ENCODE data around the gene PPP1R13L. TPM values are rescaled to one million over a fixed set of nuclear protein-coding genes. Genes with fewer than 3 reads are reported as not detected.

The PPP1R13L gene
- total and polyA plus RNA-seq, 4 donors: 0.51 to 7.7 (median 4.9) TPM

GRCh38 chr19:45424191-45425058, 19.6 kb upstream of the PPP1R13L start:
- Histone ChIP-seq H3K4me1 (ENCODE audit: control insufficient read depth in 4 of 4, insufficient read depth in 4 of 4, low read length in 3 of 4) (peaks cover 5 to 20% (median 11%) of the 10 kb centered on the region in 4 donors), H3K9me3 (ENCODE audit: control insufficient read depth in 4 of 4, low read length in 3 of 4) (no peaks in the 10 kb centered on the region), H3K27ac (ENCODE audit: low read depth in 1 of 2, low read length in 2 of 2) (peak overlapping the region; percentile 89 to 93), H3K9ac (ENCODE audit: low read depth in 1 of 2, low read length in 2 of 2) (peak overlapping the region; percentile 20 to 64), H3K27me3 (ENCODE audit: control insufficient read depth in 4 of 4, insufficient read depth in 4 of 4, low read length in 3 of 4) (no peaks in the 10 kb centered on the region), H3K4me3 (ENCODE audit: low read depth in 1 of 3, low read length in 3 of 3) (peak overlapping the region; percentile 53 to 70 (median 64)), H3K36me3 (ENCODE audit: control insufficient read depth in 4 of 4, insufficient read depth in 3 of 4, low read depth in 1 of 4, low read length in 3 of 4) (peaks cover 0 to 8% (median 2%) of the 10 kb centered on the region in 4 donors)
- no peak for DNase-seq (ENCODE audit: low spot score)
- TF ChIP-seq NR2F2 (IDR thresholded peaks at IDR 0.05): peak; percentile 32
- peak; percentile 55 to 64 for TF ChIP-seq JUND (IDR thresholded peaks at IDR 0.05)
- TF ChIP-seq SP1 (IDR thresholded peaks at IDR 0.05): no peak
- no peak for TF ChIP-seq GABPA (IDR thresholded peaks at IDR 0.05 in 1 of 2, conservative IDR thresholded peaks at IDR 0.05 in 1 of 2)
- TF ChIP-seq, protein P1, sequence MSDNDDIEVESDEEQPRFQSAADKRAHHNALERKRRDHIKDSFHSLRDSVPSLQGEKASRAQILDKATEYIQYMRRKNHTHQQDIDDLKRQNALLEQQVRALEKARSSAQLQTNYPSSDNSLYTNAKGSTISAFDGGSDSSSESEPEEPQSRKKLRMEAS (IDR thresholded peaks at IDR 0.05): no peak
- no peak for TF ChIP-seq CTCF (IDR thresholded peaks at IDR 0.05; ENCODE audit: low read depth, low read length, missing input control)
- TF ChIP-seq FOXA2 (IDR thresholded peaks at IDR 0.05): no peak
- WGBS: 17% methylated on average over 24 of the region's 24 CpGs

- H3K27me3 ChIP-seq (ENCODE audit: control insufficient read depth in 4 of 4, insufficient read depth in 4 of 4, low read length in 3 of 4): no peaks in the 10 kb centered on the region
- peak within 1 kb of the TSS; percentile 53 to 70 (median 64) for H3K4me3 ChIP-seq (ENCODE audit: low read depth in 1 of 3, low read length in 3 of 3)
- peak within 1 kb of the TSS; percentile 64 to 74 for H3K9ac ChIP-seq (ENCODE audit: low read depth in 1 of 2, low read length in 2 of 2)
- H3K4me1 ChIP-seq (ENCODE audit: control insufficient read depth in 4 of 4, insufficient read depth in 4 of 4, low read length in 3 of 4): peaks cover 5 to 23% (median 11%) of the 10 kb centered on the region in 4 donors
- H3K9me3 ChIP-seq (ENCODE audit: control insufficient read depth in 4 of 4, low read length in 3 of 4): no peaks in the 10 kb centered on the region
- under 1% methylated on average over 37 of the region's 37 CpGs for WGBS
- DNase-seq (ENCODE audit: low spot score): peak; percentile 98
- peak within 1 kb of the TSS; percentile 89 to 93 for H3K27ac ChIP-seq (ENCODE audit: low read depth in 1 of 2, low read length in 2 of 2)
- TF ChIP-seq HNF4A (conservative IDR thresholded peaks at IDR 0.05) (peak in 1 of 2 donors; percentile 50), SP1 (IDR thresholded peaks at IDR 0.05) (peak; percentile 82), EGR1 (IDR thresholded peaks at IDR 0.05; ENCODE audit: low read depth in 2 of 2) (peak; percentile 58 to 75), JUND (IDR thresholded peaks at IDR 0.05) (no peak), FOXA1 (IDR thresholded peaks at IDR 0.05) (no peak), FOXA2 (IDR thresholded peaks at IDR 0.05) (no peak), RXRA (IDR thresholded peaks at IDR 0.05) (peak; percentile 52 to 60), NR2F2 (IDR thresholded peaks at IDR 0.05) (no peak), REST (IDR thresholded peaks at IDR 0.05) (peak; percentile 85), YY1 (IDR thresholded peaks at IDR 0.05) (no peak), GABPA (IDR thresholded peaks at IDR 0.05 in 1 of 2, conservative IDR thresholded peaks at IDR 0.05 in 1 of 2) (peak in 1 of 2 donors; percentile 86), TAF1 (conservative IDR thresholded peaks at IDR 0.05) (peak; percentile 85), RAD21 (IDR thresholded peaks at IDR 0.05) (peak; percentile 8 to 42)
- TF ChIP-seq, protein P1 (IDR thresholded peaks at IDR 0.05): peak; percentile 79
- peaks cover 0 to 8% (median 4%) of the 10 kb centered on the region in 4 donors for H3K36me3 ChIP-seq (ENCODE audit: control insufficient read depth in 4 of 4, insufficient read depth in 3 of 4, low read depth in 1 of 4, low read length in 3 of 4)
These were observed 18.8 kb upstream of the PPP1R13L start, which contains the start of gene ERCC1 for GRCh38 chr19:45423589-45424190. Gene ERCC1 (minus strand): TSS chr19:45423917. CDS start chr19:45423374, 543 bp downstream.
